Activated naive CD4-positive, alpha-beta T cell treated with anti-CD3 and anti-CD28 coated beads, Interleukin-2, amount 50 U/mL, for 16 hours (primary cell): Measurements from ENCODE around the gene CTNNBIP1.

Experiments used
- DNase-seq: peaks from one replicate; pipeline ENCODE4 v3.0.0-alpha.2; 2020

CTNNBIP1 gene

DNA sequence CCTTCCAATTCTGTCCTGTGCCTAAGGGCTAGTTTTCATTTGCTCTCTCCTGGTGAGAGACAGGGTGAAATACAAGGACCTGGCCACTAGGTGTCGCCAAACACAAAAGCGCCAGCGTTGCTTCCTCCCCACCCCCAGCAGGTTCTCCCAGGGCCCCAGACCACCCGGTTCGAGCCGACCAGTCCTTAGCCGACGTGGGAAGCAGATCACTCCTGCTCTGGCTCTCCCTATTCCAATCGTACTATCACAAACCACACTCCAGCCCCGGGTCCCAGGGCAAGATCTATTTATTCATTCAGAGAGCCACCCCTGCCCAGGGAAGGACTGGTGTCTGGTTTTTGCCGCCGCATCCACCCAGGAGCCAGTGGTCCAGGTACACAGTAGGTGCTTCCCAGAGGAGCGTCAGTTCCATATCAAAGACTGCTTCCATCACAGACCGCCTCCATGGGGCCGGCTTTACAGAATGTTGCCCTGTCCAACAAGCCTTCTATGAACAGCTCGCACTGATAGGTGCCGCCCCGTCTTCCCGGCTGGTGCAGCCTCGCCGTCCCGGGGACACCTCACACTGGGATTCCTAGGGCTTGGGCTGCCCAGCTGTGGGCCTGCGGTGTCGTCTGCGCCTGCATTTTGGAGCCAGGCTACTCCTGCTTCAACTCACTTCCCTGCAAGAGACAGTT lies 35.0 kb downstream of the CTNNBIP1 start:
- DNase-seq, result peak; percentile 74

DNA sequence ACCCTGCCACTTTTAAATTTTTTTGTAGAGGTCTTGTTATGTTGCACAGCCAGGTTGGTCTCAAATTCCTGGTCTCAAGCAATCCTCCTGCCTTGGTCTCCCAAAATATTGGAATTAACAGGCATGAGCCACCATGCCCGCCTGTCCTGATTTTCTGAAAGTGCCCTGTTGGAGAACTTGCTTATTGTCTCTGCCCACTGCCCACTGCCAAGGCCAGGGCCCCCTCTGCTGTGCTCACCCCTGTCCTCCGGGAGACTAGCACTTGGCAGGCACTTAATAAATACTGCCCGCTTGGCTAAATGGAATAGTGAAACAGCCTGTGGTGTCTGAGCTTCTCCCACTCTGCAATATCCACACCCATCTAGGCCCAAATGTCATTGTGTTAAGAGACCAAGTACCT lies 35.7 kb downstream of the CTNNBIP1 start:
- DNase-seq, result no peak

DNA sequence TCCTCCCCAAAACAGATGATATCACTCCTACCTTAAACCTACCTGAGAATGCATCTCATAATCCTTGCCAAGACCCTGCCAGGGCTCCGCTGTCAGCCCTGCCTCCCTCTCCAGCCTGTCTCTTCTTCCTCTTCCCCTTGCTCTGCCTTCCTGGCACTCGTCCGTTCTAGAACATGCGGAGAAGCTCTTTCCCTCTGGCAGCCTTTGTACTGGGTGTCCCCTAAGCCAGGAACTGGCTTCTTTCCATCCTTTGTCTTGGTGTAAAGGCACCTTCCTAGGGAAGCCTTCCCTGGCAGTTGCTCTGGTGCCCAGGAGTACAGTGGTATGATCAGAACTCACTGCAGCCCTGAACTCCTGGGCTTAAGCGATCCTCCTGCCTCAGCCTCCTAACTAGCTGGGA lies 36.1 kb downstream of the CTNNBIP1 start:
- DNase-seq, result no peak

DNA sequence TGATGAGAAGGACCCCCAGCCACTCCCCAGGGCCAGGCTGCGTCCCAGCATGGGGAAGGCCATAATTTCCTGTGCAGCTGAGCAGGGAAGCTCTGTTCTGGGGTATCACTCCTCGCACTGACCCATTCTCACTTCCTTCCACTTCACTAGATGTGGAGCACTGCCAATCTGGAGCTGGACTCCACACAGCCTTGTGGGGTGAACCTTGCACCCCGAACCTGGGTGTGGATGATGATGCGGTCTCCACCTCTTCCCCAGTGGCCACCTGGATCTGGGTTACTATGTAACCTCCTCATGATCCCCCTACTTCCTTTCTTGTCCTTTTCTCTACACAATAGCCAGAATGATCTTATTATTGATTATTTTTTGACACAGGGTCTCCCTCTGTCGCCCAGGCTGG lies 36.7 kb downstream of the CTNNBIP1 start:
- no peak for DNase-seq

DNA sequence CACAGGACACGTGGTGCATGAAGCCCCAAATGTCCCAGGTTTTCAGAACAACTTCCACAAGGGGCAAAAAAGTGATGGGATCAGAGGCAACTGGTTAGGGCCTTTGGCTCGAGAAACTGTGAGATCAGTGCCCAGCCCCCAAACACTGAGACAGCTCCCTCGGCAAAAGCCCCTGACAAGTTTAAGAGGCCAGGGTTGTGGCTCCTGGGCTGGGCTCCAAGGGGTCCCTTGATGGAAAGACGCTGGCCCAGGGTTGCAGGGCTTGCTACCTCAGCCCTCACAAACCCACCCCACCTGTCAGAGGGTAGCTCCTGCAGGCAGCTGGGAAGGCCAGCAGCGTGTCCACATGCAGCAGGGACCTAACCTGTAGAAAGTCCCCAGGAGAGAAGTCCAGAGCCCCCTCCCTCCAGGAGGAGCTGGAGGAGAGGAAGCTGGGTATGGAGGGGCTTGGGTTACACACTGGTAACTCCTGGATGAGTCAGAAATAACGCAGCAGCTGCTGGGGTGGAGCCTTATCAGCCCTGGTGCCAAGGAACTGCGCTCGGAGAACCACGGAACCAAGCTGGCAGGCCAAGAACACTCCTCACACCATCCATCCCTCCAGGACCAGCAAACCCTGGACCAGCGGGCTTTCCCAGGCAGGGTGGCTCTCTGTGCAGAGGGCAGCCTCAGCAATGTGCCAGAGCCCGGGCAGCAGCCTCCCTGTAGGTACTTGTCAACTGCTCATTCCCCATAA lies 37.5 kb downstream of the CTNNBIP1 start:
- DNase-seq, result no peak

DNA sequence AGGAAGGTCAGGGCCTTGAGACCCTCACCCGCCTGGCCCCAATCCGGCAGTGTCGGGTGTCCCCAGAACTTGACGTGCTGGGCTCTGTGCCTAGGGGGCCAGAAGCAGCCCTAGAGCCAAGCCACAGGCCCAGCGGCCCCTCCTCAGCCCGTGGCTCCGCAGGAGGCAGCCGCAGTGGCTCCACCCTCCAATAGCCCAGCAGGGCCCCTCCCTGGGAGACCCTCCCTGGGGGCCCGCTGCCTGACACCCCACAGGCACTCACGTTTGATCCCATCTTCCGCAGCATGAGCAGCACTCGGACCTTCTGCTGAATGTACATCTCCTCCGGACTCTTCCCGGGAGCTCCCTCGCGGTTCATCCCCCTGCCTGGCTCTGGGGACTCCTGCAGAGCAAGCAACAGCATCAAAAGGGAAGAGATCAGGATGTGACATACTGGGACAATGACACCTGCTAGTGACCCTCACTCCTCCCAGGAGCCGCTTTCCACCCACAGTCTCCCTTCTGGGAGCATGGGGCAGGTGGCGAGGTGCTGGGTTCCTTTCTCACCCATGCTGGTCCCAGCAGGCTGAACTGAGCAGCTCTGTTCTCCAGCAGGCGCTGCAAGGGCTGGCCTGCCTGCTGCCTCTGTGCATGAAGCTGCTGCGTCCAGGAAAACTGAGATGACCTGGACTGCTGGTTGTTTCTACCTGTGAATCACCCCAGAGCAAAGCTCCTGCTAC lies 38.2 kb downstream of the CTNNBIP1 start:
- DNase-seq, result no peak

DNA sequence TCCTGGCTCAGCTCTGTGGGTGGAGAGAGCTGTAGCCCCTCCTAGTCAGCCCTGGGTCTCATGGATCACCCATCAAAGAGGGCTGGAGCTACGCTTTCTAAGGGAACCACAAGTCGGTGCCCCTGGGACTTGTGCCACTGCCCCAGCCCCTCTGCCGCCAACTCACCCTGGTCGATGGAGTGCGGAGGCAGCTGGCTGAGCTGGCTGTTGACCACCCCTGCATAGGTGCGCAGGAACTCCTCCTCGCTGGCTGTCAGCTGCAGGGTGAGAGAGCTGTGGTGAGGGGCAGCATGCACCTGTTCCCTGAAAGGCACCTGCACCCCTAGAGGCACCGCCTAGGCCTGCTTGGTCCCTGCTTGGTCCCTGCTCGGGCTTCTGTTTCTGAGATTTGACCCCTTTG lies 39.0 kb downstream of the CTNNBIP1 start:
- no peak for DNase-seq

DNA sequence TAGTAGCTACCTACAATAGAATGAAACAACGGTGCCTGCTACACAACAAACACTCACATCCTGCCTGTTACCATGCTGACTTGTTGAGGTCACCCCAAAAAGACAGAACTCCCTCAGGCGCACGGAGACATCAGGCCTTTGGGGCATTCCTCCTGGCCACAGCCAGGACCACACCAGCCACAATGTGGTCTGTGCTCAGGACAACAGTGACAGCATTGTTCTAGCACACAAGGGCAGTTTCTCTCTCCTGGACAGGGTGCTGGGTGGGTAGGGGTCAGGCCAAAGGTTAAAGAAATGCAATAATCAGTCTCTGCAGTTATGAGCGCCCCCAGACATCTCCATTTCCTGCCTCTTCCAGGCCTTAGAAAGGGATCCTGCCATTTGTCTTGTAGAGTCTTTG lies 39.5 kb downstream of the CTNNBIP1 start:
- DNase-seq, result no peak

DNA sequence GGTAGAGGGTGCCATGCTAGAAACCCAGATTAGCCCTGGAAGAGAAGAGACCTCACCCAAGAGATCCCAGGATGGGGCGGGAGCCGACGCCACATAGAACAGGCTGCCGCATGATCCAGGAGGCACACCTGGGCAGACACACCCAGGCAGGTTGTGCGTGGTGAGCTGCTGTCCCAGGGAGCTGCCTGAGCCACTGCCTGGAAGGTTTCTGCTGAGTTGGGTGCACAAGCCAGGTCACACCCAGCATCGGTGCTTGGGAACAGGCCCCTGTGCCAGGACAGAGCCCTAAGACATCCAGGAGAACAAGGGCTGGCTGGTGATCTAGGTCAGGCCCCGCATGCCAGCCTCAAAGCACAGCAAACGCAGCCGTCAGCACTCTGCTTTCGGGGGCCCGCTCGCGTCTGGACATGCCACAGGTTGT lies 40.2 kb downstream of the CTNNBIP1 start:
- DNase-seq, result no peak

DNA sequence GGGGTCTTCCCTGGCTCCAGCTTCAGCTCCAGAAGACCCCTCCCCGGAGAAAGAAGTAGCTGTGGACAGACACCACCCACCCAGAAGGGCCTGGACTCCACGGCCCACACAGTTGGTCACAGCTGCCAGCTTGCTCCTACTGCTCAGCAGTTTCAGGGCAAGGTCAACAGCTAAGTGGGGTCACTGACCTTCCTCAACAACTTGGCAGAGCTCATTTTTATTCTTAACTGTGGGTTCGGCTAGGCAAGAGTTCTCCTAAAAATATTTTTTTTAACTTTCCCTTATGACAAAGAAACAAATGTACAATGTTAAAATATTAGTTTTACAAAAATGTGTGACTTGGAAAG lies 41.9 kb downstream of the CTNNBIP1 start:
- DNase-seq, result no peak

DNA sequence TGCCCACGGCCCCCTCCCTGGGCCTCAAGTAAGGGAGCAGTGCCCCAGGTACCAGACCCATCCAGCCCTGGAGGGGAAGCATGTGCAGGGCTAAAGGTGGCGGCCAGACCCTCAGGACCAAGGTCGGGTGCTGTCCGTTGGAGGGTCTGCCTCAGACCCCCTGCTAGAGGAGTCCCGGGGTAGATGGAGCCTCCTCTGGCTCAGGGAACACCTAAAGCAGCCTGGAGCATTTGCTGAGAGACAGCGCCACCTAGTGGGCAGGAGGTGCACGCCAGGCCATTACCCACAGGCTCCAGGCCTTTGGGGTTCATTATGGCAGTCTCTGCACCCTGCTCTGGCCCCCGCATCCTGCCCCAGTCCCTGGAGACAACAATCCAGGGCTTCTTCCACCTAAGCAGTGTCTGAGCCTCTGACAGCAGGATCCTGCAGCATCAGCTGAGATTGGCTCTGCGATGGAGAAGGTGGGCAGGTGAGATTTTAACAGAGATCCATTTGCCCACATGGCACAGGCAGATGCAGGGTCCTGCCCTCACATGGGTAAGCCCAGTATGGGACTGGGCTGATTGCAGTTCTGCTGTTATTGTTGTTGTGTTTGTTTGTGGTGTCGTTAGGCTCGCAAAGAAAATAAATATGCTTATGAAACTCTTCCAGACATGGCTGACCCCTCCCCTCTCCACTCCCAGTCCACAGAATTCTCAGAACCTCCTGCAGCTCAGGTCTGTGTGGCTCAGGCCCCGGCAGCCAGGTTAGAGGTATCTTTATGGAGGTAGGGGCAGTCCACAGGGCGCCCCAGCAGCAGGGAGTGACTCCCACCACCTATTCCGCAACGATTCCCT lies 42.4 kb downstream of the CTNNBIP1 start:
- peak; percentile 85 for DNase-seq

DNA sequence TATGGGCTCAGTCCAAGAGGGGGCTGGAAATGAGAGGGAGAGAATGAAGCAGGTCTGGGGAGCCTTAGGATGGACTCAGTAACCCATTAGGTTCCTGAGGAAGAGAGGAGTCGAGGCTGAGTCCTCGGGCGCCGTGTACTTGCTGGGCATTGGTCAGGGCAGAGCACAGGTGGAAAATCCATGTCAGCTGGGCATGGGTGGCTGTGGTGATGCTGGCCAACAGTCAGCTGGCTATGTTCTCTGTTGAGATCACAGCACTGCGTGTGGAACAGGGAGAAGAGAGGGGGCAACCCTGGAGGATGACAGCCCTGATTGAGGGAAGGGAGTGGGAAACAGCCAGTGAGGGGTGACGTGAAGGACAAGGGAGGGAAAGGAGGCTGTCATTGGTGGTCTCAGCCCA lies 43.2 kb downstream of the CTNNBIP1 start:
- no peak for DNase-seq

DNA sequence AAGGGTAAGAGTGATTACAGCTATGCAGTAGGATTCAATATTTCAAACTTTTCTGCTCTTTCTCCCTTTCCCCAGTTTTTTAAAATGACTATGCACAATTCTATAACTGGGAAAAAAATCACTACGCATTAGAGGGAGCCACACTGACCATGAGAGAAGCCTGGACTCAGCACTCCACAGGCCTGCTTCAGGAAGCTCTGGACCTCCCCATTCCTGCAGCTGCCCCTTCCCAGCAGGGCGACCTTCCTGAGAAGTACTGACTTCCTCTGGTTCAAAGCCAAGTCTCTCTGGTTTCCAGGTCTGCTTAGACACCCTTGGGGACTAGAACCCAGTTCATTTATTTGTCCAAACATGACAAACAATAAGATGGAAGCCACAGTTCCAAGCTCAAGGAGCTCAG lies 44.3 kb downstream of the CTNNBIP1 start:
- DNase-seq, result no peak

DNA sequence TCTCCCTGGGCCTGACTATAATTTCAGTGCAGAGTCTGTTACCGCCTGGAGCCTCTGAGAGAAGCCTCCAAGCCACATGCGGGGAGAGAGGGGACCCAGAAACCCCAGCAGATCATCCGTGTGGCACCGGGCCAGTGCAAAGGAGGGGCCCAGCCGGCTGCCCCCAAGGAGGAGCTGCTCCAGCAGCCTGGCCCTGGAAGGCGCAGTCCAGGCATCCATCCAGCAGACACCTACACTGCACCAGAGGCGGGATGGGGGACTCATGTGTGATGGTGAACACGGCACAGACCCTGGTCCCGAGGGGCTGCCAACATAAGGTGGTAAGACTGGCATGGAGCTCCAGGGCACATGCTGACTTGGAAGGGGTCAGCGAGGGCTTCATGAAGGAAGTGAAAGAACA lies 46.7 kb downstream of the CTNNBIP1 start:
- DNase-seq, result no peak

DNA sequence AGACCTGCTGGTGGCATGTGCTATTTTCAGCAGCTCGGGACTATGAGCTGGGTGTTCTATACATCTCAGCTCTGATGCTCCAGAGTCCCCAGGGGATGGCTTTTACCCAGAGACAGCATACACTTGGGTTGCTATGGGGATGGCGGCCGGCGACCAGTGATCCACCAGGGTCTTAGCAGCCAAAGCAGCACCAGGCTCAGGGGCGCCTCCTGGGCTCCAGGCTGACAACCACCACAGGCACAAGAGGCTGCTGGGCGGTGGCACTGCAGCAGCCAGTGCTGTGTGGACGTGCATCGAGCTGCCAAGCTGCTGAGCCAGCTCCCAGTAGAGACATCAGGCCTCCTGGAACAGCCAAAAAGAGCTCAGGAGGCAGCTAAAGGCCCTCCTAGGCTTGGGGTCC lies 48.7 kb downstream of the CTNNBIP1 start:
- no peak for DNase-seq

DNA sequence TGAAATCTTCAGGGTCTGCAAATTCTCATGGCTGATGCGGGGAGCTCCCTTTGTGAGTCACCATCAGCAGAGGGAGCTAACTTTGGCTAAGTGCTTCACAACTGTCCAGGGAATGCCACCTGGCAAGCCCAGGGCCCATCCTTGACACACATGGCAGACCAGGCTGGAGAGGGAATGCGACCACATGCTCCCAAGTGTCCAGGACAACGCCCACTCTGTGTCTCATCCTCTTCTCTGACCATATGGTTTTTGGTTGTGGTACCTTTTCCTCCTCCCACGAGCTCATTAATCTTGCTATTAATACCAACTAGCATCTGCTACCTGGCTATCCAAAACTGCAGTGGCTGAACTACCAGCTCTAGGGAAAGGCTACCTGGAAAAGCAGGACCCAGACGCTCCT lies 49.2 kb downstream of the CTNNBIP1 start:
- DNase-seq, result no peak

DNA sequence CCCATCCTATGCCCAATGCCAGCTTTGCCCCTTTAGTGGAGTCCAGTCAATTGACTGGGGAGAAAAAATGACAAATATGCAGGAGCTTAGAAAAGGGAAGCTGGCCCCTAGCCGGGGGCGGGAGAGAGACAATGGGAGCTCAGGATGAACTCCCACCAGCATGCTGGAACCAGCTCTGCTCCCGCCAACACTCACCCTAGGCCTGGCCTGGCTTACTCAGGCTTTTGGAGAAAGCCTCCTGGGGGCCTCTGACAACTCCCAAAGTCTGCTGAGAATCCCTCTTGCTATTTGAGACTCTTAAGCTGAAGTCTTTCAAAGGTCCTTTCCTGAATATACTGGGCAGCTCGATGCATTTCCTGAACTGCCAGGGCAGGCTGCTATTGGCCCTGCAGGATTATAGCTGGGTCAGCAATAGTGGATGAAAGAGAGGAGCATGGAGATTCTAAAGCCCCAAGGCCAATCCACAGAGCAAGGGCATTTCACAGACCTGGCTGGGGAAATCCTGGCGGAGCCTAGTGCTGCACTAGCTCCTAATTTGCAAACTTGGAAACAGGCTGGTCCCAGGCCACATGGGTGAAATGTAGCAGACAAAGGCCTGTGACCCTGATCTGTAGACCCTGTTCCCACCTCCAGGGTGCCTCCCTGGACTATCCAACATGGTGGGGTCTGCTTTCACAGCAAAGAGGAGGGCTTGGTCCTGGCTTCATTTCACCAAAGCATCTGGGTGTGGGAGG lies 50.6 kb downstream of the CTNNBIP1 start:
- DNase-seq, result no peak

DNA sequence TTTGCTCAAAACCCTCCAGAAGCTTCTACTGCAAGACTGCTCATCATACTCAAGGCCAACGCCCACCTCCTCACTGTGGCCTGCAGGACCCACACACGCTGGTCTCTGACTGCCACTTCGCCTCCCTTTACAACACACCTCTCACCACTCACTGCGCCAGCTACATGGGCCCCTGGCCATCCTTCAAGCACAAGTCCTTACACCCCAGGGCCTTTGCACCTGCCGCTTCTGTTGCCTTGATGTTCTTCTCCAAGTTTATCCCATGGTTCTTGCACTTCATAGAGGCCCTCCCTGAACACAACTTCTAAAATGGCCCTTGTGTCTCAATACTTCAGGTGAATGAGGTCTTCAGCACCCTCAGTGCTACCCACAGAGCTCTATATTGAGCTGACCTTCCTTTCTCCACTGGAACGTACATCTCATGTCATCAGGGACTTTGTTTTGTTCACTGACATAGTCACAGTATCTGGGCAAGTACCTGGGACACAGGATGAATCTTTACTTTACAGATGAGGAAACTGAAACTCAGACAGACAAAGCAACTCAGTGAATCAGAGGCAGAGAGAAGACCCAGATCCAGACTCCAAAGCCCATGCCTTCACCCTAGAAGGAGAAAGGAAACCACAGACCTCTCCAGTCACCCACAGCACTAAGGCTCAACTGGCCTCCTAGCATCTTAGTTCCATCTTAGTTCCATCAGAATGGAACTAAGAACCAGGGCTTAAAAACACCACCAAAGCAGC lies 51.6 kb downstream of the CTNNBIP1 start:
- no peak for DNase-seq

DNA sequence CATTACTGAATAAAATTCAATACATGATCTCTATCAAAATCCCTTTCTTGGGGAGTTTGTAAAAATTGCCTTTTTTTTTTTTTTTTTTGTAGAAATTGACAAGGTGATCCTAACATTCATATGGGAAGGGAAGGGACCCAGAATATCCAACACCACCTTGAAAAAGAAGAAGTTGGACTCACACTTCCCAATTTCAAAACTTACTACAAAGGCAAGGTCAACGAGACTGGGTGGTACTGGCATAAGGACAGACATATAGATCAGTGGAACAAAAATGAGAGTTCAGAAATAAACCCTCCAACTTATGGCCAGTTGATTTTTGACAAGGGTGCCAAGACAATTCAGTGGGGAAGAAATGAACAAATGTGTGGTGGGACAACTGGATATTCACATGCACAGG lies 54.9 kb downstream of the CTNNBIP1 start:
- no peak for DNase-seq

DNA sequence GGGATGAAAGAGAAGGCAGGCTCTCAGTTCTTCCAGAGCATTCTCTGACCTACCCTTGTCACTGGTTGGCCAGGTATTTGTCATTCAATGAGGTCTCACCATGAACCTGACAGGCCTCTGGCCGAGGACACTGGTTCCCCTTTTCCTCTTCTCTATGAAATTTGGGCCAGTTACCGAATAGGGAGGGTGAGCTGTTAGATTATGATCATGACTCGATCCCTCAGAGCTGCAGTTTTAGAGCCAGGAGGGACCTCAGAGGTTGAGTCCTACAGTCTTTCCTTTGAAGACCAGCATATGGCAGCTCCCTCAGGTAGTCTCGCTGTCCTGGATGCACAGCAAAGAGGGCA lies 56.8 kb downstream of the CTNNBIP1 start:
- DNase-seq, result no peak

DNA sequence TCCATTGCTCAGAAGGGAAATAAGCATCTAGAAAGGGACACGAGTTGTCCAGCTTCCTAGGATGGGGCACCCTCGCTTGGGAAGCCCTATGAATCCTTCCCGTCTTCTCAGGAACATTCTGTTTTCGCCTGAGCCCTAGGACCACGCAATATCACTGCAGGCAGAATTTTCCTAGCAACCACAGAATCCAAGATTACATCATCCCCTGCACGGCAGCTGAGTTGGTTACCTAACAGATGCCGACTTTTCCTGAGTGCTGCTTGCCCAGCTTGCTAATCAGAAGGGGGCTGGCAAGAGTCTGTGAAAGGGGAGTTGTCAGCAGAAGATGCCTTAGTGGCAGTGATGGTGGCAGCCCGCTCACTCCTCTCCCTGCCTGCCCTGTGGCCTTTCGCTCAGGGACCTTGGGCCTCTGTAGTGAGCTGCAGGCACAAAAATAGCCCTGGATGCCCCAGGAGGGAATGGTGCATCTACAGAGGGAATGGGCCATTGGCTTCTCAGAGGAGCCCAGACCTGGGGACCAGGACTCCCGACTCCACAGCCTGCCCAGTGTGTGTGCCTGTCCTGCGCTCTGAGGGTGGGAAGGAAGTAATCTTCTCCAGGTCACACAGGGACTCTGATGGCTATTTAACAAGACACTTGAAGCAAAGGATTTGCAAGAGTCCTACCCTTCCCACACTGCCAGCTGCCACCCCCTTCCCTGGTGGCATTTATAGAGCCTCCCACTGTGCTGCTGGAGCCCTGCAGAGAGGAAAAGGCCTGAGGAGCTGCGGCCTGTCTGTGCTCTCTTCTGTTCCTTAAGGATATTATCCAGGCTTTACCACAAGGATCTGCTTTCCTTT lies 57.4 kb downstream of the CTNNBIP1 start:
- DNase-seq, result no peak
